Activated CD8-positive, alpha-beta memory T cell treated with anti-CD3 and anti-CD28 coated beads, Interleukin-2, amount 10 ng/mL, durations not matched to agents 7 days and 5 days (primary cell): ENCODE data around the gene ZFAND6. TPM values are rescaled to one million over a fixed set of nuclear protein-coding genes. Genes with fewer than 3 reads are reported as not detected.
A peak's percentile ranks its signal among the peaks of the same experiment; 100 is the strongest.
"Not testable (repeated sequence)": the region's sequence is repeated elsewhere in the genome, so short reads cannot be mapped to it uniquely, and the experiment has no call there.

Experiments
- ATAC-seq: fragments of 150-1000 bp; cut with Tn5 transposase; one replicate; pipeline ENCODE4 v1.10.0; 2021; ENCODE audit warnings: moderate library complexity
- CTCF ChIA-PET: fragments of 350-600 bp; sonication (Branson Sonifier 250); formaldehyde crosslinking; loops from one replicate; lab custom pipeline; 2021; ENCODE audit warnings: antibody characterized with exemption; lab: Charles Lee
- DNase-seq: peaks from one replicate; pipeline ENCODE4 v3.0.0-alpha.2; 2020
- H3K27ac Mint-ChIP-seq: one replicate; pipeline ENCODE4 v1.8.0; 2021; ENCODE audit warnings: mild to moderate bottlenecking, mixed read lengths
- H3K27me3 Mint-ChIP-seq: one replicate; pipeline ENCODE4 v1.8.0; 2021; ENCODE audit warnings: mixed read lengths
- H3K36me3 Mint-ChIP-seq: one replicate; pipeline ENCODE4 v1.8.0; 2021; ENCODE audit warnings: mild to moderate bottlenecking, mixed read lengths
- H3K4me1 Mint-ChIP-seq: one replicate; pipeline ENCODE4 v1.8.0; 2021; ENCODE audit warnings: mixed read lengths
- H3K4me3 Mint-ChIP-seq: one replicate; pipeline ENCODE4 v1.8.0; 2021; ENCODE audit warnings: mild to moderate bottlenecking, moderate library complexity, mixed read lengths
- H3K9me3 Mint-ChIP-seq: one replicate; pipeline ENCODE4 v1.8.0; 2022; ENCODE audit warnings: low read depth, mixed read lengths
- total RNA-seq, 2 experiments: library from RNA; stranded (reverse); gene quantifications; one replicate each; pipeline ENCODE4 v1.2.3, GENCODE V29; 2021

ZFAND6 gene
- total RNA-seq, 2 experiments from 2014 or later = 36.7 to 42.1 TPM

- H3K4me1 Mint-ChIP-seq = peaks cover 32% of the 10 kb centered on the region
- peaks cover 14% of the 10 kb centered on the region for H3K36me3 Mint-ChIP-seq
- no peaks in the 10 kb centered on the region for H3K27me3 Mint-ChIP-seq
- ATAC-seq (no peak), DNase-seq (no peak)
- H3K27ac Mint-ChIP-seq = no peak overlapping the region
- H3K9me3 Mint-ChIP-seq = peaks cover 6% of the 10 kb centered on the region
- H3K4me3 Mint-ChIP-seq = no peak overlapping the region
- CTCF ChIA-PET = no interaction called here
These were observed 32.7 kb upstream of the ZFAND6 start for GRCh38 chr15:80026754-80027153.

DNA sequence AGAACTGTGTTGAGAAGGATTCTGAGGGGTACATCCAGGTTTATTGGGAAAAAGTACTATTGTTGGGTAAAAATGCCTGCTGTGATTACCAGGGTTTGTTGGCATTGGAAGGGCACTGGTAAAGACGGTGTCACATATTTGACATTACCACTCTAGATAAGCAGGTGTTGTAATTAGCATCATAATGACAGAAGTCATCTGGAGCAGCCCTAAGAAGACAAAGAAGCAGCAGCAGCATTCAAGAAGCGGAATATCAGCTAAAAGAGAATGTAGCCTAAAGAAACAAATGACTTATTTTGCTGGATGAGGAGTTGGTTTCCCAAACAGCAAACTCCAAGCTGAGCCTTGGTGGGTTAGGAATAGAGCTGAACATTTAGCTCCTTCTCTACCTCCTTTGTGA lies 30.5 kb upstream of the ZFAND6 start:
- H3K4me3 Mint-ChIP-seq = no peak overlapping the region
- peaks cover 5% of the 10 kb centered on the region for H3K36me3 Mint-ChIP-seq
- no peak for ATAC-seq
- CTCF ChIA-PET = interaction anchor here (1.2 to 1.5 kb wide), 2 partner anchors 30 to 176 kb away, joined by 3 to 4 read pairs; partner anchors contain the start of gene ZFAND6
- H3K27ac Mint-ChIP-seq = no peak overlapping the region
- no peaks in the 10 kb centered on the region for H3K9me3 Mint-ChIP-seq
- no peaks in the 10 kb centered on the region for H3K27me3 Mint-ChIP-seq
- DNase-seq = no peak
- H3K4me1 Mint-ChIP-seq = peaks cover 39% of the 10 kb centered on the region

- peak; percentile 43 for ATAC-seq
- peaks cover 28% of the 10 kb centered on the region for H3K4me1 Mint-ChIP-seq
- H3K27ac Mint-ChIP-seq = peak overlapping the region; percentile 72
- no peaks in the 10 kb centered on the region for H3K27me3 Mint-ChIP-seq
- H3K4me3 Mint-ChIP-seq = no peak overlapping the region
- peaks cover 5% of the 10 kb centered on the region for H3K36me3 Mint-ChIP-seq
- CTCF ChIA-PET = interaction anchor here (1.6 kb wide), 1 partner anchor 142 kb away, joined by 4 read pairs; no protein-coding TSS in a partner anchor
- DNase-seq = peak; percentile 56
- no peaks in the 10 kb centered on the region for H3K9me3 Mint-ChIP-seq
These were observed 27.6 kb upstream of the ZFAND6 start for GRCh38 chr15:80031841-80032240.

DNA sequence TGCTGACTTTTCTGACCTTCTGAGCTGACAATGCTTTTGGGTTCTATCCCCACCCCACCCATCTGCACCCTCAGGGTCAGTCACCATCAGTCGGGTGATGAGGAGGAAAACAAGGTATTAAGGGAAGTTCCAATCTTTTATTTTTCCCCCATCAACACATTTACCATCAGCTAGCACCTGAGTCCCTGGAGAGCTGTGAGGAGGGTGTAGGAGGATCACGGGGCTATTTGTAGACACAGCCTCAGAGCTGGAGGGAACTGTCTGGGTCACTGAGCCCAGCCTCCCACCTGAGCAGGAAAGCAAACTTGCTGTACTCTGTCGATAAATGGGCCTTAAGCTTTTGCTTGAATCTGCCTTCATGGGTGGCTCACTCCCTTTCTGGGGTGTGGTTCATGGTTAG lies 24.8 kb upstream of the ZFAND6 start:
- H3K9me3 Mint-ChIP-seq = no peaks in the 10 kb centered on the region
- ATAC-seq (no peak), DNase-seq (no peak)
- H3K27me3 Mint-ChIP-seq = no peaks in the 10 kb centered on the region
- H3K4me3 Mint-ChIP-seq = no peak overlapping the region
- H3K27ac Mint-ChIP-seq = no peak overlapping the region
- peaks cover 5% of the 10 kb centered on the region for H3K36me3 Mint-ChIP-seq
- CTCF ChIA-PET = interaction anchor here (0.5 to 0.8 kb wide), 2 partner anchors 26 to 52 kb away, joined by 3 read pairs; no protein-coding TSS in a partner anchor
- H3K4me1 Mint-ChIP-seq = peaks cover 25% of the 10 kb centered on the region

GRCh38 chr15:80036071-80036470 lies 23.4 kb upstream of the ZFAND6 start:
- Mint-ChIP-seq H3K9me3 (no peaks in the 10 kb centered on the region), H3K4me3 (no peak overlapping the region), H3K27ac (no peak overlapping the region), H3K27me3 (no peaks in the 10 kb centered on the region), H3K4me1 (peaks cover 24% of the 10 kb centered on the region), H3K36me3 (peaks cover 1% of the 10 kb centered on the region)
- no peak for ATAC-seq
- CTCF ChIA-PET = interaction anchor here (1.0 to 1.2 kb wide), 2 partner anchors 24 to 44 kb away, joined by 3 read pairs; partner anchors contain the start of gene ZFAND6
- DNase-seq = no peak

- H3K27ac Mint-ChIP-seq = no peak overlapping the region
- H3K4me1 Mint-ChIP-seq = no peaks in the 10 kb centered on the region
- H3K36me3 Mint-ChIP-seq = no peaks in the 10 kb centered on the region
- H3K27me3 Mint-ChIP-seq = peaks cover under 1% of the 10 kb centered on the region
- no peak overlapping the region for H3K4me3 Mint-ChIP-seq
- DNase-seq (no peak), ATAC-seq (no peak)
- CTCF ChIA-PET = no interaction called here
- no peaks in the 10 kb centered on the region for H3K9me3 Mint-ChIP-seq
These were observed 17.8 kb upstream of the ZFAND6 start for GRCh38 chr15:80041494-80042253.

DNA sequence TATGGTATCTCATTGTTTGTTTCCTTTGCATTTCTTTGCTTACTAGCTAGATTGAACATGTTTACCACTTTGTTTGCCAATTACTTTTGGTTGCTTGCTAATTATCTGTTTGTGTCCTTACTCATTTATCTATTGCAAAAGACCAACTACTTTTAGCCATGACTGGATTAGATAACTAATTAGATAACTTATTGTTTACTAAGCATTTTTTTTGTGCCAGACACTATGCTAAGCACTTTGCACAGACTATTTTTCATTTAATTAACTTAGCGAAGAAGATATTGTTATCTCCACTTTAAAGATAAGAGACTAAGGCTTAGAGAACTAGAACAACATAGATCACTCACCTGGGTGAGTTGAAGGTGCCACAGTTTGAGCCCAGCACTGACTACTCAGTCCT lies 16.9 kb upstream of the ZFAND6 start:
- CTCF ChIA-PET = no interaction called here
- Mint-ChIP-seq H3K9me3 (no peaks in the 10 kb centered on the region), H3K27ac (no peak overlapping the region), H3K36me3 (no peaks in the 10 kb centered on the region), H3K4me1 (no peaks in the 10 kb centered on the region), H3K4me3 (no peak overlapping the region), H3K27me3 (peaks cover 3% of the 10 kb centered on the region)
- ATAC-seq = no peak
- no peak for DNase-seq

DNA sequence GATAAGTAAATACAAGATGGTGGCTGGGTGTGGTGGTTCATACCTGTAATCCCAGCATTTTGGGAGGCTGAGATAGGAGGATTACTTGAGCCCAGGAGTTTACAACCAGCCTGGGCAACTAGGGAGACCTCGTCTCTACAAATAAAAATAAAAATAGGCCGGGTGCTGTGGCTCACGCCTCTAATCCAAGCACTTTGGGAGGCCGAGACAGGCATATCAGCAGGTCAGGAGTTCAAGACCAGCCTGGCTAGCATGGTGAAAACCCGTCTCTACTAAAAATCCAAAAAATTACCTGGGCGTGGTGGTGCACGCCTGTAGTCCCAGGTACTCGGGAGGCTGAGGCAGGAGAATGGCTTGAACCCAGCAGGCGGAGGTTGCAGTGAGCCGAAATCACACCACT lies 14.3 kb upstream of the ZFAND6 start:
- H3K27ac Mint-ChIP-seq, DNase-seq, H3K9me3 Mint-ChIP-seq, H3K4me1 Mint-ChIP-seq, H3K4me3 Mint-ChIP-seq, CTCF ChIA-PET, H3K36me3 Mint-ChIP-seq, ATAC-seq, H3K27me3 Mint-ChIP-seq: not testable (repeated sequence)

DNA sequence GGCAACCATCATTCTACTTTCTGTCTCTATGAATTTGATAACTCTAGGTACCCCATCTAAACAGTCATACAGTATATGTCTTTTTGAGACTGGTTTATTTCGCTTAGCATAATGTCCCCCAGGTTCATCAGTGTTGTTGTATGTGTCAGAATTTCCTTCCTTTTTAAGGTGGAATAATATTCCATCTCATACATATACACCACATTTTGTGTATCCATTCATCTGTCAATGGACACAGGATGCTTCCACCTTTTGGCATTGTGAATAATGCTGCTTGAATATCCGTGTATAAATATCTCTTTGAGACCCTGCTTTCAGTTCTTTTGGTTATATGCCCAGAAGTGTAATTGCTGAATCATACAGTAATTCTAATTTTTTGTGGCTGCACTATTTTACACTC lies 10.4 kb upstream of the ZFAND6 start:
- no peak overlapping the region for H3K27ac Mint-ChIP-seq
- no peak for ATAC-seq
- CTCF ChIA-PET = no interaction called here
- H3K4me1 Mint-ChIP-seq = no peaks in the 10 kb centered on the region
- peaks cover 3% of the 10 kb centered on the region for H3K27me3 Mint-ChIP-seq
- no peaks in the 10 kb centered on the region for H3K9me3 Mint-ChIP-seq
- no peak overlapping the region for H3K4me3 Mint-ChIP-seq
- no peak for DNase-seq
- no peaks in the 10 kb centered on the region for H3K36me3 Mint-ChIP-seq

DNA sequence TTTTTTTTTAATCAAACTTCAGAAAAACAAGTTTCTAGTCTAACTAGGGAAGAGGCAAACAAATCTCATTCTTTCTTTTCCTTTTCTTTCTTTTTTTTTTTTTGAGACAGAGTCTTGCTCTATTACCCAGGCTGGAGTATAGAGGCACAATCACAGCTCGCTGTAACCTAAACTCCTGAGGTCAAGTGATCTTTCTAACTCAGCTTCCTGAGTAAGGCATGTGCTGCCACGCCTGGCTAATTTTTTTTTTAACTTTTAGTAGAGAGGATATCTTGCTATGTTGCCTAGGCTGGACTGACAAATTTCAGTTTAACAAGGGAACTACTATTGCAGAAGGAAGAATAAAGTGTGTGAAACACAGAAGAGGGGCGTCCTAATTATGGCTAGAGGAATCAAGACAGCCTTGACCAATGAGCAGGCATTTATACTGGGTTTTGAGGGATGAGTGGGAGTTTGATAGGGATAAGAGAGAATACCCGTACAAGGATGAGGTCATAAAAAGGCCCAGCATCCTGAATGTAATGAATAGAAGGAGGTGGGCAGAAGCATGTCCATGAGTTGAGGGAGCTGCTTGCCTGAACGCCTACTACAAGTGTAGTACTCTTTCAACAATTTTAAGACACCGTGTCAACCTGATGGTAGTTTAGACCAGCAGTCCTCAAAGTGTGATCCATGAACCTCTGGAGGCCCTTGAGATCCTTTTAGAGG lies 6.7 kb upstream of the ZFAND6 start:
- CTCF ChIA-PET = interaction anchor here (0.9 to 1.7 kb wide), 2 partner anchors 8 to 9 kb away, joined by 4 to 8 read pairs; no protein-coding TSS in a partner anchor
- no peak overlapping the region for H3K27ac Mint-ChIP-seq
- ATAC-seq (no peak), DNase-seq (no peak)
- H3K4me3 Mint-ChIP-seq = no peak overlapping the region
- no peaks in the 10 kb centered on the region for H3K36me3 Mint-ChIP-seq
- peaks cover 19% of the 10 kb centered on the region for H3K4me1 Mint-ChIP-seq
- H3K9me3 Mint-ChIP-seq = no peaks in the 10 kb centered on the region
- no peaks in the 10 kb centered on the region for H3K27me3 Mint-ChIP-seq

DNA sequence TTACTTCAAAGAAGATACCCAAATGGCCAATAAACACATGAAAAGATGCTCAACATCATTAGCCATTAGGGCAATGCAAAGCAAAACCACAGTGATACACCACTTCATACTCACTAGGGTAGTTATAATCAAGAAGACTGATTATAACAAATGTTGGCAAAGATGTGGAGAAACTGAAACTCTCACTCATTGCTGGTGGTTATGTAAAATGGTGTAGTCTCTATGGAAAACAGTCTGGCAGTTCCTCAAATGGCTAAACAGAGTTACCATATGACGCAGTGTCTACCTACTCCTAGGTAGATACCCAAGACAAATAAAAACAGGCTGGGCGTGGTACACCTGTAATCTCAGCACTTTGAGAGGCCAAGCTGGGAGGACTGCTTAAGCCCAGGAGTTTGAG lies 3.5 kb upstream of the ZFAND6 start:
- no peak overlapping the region for H3K4me3 Mint-ChIP-seq

DNA sequence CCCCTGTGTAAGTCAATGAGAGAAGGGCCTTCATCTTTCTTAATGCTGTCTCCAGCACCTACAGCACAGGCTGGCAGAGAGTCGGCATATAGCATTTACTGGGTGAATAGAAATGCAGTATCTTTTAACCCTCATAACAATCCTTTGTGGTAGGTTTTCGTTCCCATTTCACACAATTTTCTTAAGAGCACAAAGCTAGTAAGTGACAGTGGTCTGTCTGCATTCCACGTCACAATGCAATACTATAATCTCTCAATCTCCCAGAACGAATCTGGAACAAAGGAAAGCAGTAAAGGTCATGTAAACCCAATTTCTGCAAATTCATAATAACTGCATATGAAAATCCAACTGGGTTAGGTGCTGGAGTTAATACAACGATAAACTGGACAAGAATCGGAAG lies 1.4 kb upstream of the ZFAND6 start:
- Mint-ChIP-seq H3K27me3 (peaks cover 3% of the 10 kb centered on the region), H3K4me3 (peak overlapping the region; percentile 45), H3K4me1 (peaks cover 50% of the 10 kb centered on the region), H3K27ac (no peak overlapping the region), H3K9me3 (no peaks in the 10 kb centered on the region), H3K36me3 (no peaks in the 10 kb centered on the region)
- CTCF ChIA-PET = no interaction called here
- ATAC-seq = no peak
- no peak for DNase-seq

More for the DNA sequence above, 3.5 kb upstream of the ZFAND6 start:
- Mint-ChIP-seq H3K27ac (no peak overlapping the region), H3K27me3 (peaks cover 3% of the 10 kb centered on the region), H3K9me3 (no peaks in the 10 kb centered on the region), H3K4me1 (peaks cover 32% of the 10 kb centered on the region), H3K36me3 (no peaks in the 10 kb centered on the region)
- no peak for DNase-seq
- CTCF ChIA-PET = no interaction called here
- ATAC-seq = no peak

GRCh38 chr15:80059786-80060355 lies 395 bp downstream of the ZFAND6 start:
- ATAC-seq = peak; percentile 76
- Mint-ChIP-seq H3K4me3 (peak overlapping the region; percentile 82), H3K36me3 (no peaks in the 10 kb centered on the region), H3K9me3 (no peaks in the 10 kb centered on the region), H3K27me3 (peaks cover 3% of the 10 kb centered on the region), H3K27ac (peak overlapping the region; percentile 92), H3K4me1 (peaks cover 55% of the 10 kb centered on the region)
- DNase-seq = no peak
- CTCF ChIA-PET = interaction anchor here (0.6 to 2.8 kb wide), 8 partner anchors 12 to 137 kb away, joined by 3 to 16 read pairs (median 3); no protein-coding TSS in a partner anchor
